Stimulated activated CD4-positive, alpha-beta T cell treated with anti-CD3 and anti-CD28 coated beads, Interleukin-12 subunit alpha, Interleukin-12 subunit beta, amount 100 ng/mL, for 24 hours (primary cell): Measurements from ENCODE around the gene BHMT2.

ENCODE experiments used
- DNase-seq, 2 experiments: peaks; one replicate each; pipeline ENCODE4 v3.0.0-alpha.2; 2020; ENCODE audit warnings: low read depth in 2 of 2

BHMT2 gene, protein sequence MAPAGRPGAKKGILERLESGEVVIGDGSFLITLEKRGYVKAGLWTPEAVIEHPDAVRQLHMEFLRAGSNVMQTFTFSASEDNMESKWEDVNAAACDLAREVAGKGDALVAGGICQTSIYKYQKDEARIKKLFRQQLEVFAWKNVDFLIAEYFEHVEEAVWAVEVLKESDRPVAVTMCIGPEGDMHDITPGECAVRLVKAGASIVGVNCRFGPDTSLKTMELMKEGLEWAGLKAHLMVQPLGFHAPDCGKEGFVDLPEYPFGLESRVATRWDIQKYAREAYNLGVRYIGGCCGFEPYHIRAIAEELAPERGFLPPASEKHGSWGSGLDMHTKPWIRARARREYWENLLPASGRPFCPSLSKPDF

DNA sequence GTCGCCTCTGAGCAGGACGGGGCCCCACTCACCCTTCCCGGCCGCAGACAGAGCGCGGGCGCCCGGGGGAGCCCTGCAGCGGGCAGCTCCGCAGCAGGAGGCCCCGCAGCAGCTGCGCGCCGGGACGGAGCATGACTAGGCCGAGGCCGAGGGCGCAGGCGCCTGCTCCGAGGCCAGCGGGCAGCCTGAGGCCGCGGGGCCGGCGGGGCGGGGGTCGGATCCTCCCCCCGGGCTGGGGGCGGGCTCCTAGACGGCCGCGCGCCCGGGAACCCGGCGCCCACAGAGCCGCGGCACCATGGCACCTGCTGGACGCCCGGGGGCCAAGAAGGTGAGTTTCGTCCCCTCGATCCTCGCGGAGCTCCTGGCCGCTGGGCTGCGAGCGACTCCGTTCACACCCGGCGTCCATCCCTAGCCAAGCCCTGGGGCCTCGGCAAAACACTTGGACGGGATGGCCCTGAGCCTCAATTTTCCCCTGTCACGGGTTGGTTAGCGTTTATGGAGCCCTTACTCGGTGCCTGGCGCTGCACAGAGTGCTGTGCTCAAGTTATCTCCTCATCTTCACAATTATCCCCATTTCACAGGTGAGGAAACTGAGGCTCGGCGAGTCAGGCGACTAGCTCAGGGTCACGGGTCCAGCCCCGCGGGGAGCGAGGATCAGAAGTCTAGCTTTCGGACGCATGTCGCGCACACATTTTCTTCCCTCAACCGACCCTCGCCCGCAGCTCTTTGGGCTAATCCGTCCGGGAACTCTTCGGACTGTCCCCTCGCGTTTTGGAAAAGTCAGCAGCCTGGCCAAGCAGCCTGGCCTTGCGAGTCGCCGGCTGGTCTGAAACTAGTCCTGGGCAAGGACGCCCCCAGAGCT is at the start of gene BHMT2, which contains the start of gene DMGDH:
TSS of gene BHMT2 (plus strand) at position 280 of the 862 bp plus-strand sequence. CDS start at position 296, 16 bp downstream.
TSS of gene DMGDH (minus strand) at position 187 of the 862 bp plus-strand sequence. CDS start at position 133, 54 bp downstream.
- DNase-seq: no peak

DNA sequence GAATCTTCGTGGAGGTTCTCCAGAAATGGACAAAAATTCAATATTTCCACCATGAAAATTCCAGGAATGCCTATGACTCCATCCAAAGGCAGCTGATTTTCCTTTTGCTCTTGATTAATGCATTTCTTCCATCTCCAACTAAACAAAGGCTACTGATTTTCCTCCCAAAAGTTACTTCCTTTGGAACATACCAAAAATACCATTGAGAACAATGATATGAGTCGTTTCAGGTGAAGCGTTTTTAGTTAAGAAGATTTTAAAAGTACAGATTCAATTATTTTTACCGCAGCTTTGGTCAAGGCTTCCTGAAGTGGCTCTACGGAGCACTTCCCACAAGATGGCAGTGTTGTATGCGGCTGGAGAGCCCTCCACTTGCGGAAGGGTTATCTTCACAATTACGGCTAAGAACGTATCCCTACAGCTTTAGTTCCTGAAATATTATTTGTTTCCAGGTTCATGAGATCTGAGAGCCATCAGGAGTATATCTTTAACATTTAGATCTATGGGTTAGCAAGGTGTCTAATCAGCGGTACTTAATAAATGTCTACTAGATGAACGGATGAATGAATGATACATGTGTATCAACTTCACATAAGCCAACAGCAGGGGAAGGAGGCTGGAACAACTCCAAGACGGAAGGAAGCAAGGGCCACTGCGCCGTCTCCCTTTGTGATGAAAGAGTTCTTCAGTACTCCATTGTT is 48.6 kb upstream of the BHMT2 start:
- peak in 1 of 2 experiments; percentile 39 for DNase-seq

DNA sequence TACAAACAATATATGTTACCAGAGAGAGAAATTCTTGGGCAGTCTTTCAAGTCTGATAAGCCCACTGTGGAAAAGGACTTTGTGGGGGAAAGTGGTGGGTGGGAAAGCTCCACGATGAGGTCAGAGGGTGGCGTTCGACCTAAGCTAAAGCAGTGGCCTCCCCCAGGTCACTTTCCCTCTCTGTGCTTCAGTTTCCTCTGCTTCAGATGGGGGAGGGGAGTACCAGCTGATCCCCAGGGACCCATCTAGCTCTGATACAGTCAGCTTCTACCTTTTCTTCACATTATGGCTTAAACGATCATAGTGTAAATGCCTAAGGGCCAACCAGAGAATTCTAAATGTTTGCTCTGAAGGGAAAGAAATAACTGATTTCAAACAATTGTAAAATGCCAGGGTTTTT is 47.8 kb upstream of the BHMT2 start:
- DNase-seq: no peak

DNA sequence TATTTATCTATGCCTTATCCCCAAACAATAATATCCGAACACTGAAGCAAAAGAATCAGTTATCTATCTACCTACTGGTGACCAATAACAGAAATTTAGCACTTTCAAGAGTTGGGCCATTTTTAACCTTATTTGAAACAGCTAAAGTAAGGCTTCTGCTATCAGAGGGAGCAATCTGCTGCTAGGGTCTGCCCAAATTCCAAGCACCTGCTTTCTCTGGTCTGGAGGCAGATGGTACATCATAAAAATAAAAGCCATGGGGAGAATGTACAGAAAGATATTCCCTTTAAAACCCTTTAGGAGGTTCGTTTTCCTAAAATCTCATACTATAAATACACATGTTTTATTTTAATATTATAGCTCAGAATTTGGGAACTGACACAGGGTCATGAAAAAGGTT is 46.8 kb upstream of the BHMT2 start:
- DNase-seq: no peak

DNA sequence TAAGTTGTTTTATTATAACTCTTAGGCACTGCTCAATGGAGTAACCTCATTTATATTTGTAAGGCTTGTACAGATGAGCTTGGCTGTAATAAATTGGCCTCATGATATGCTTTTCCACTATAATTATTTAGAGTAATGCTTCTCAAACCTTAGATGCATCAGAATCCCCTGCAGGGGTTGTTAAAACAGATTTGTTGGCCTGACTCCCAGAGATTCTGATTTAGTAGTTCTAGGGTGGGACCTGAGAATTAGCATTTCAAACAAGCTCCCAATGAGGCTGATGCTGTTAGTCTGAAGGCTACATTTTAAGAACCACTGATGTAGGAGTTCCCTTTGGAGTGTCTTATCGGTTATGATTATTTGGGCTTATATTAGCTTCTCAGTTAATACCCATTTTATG is 46.2 kb upstream of the BHMT2 start:
- no peak for DNase-seq

DNA sequence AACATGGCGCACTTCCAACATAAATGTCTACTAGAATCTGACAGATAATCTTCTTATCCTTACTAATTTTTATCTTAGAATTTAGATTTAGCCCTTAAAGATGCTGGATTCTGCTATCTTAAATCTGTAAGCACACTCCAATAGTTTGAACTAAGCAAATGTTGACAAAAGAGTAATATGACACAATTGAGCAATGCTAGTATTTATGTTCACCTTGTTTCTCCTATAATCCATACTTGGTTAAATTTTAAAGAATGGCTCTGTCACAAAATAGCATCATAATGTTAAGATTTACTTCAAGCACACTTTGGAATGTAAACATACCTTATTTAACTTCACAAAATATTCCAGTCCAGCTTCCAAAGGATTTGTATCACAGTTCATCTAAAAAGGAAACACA is 45.6 kb upstream of the BHMT2 start:
- no peak for DNase-seq

DNA sequence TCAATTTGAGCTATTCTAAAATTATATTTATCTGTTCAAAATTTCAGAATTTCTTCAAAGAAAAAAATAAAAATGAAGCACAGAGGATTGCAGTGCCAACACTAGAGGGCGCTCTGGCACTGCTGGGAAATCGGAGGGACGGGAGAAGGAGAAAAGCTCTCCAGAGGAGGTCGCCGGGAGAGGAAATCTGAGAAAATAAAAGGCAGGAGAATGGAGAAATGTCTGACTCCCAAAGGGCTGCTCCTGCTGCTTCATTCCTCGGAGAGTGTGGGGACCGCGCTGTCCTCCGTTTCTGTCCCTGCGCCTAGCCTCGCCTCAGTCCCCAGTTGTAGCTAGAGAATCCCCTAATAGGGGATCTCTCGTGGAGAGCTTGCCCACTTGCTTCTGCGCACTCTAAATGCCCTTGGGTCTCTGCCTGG is 44.5 kb upstream of the BHMT2 start:
- DNase-seq: peak; percentile 4 to 47

DNA sequence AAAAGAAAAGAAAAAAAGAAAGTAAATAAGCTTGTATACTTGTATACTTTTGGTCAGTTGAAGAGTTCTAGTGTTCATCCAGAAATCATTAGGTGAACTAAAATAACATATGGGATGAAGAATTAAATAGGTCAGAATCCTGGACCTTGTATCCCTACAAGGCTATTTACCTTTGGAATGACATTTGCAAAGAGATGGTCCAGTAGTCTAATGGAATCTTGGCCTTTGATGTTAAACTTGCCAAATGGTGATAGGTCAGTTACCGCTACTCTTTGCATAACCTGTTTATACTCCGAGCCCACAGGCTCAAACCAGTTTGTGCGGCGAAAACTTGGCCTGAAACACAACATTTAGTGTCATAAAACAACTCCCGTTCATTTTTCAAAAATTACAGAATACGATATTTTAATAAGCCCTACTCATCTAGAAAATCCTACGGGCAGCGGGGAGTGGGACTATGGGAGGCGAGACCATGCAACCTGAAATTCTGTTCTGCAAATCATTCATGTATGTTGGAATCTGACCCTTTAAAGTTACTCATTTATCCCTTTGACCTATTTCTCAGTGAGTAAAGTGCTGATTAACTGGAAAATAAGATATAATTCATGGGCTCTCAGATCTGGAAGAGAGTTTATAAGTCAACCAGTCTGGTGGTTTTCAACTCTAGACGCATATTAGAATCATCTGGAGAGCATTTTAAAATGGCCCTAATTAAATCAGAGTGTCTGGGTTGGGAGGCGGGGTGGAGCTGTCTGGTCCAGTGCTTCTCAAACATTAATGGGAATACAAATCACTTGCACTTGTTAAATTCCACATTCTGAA is 38.7 kb upstream of the BHMT2 start:
- no peak for DNase-seq

DNA sequence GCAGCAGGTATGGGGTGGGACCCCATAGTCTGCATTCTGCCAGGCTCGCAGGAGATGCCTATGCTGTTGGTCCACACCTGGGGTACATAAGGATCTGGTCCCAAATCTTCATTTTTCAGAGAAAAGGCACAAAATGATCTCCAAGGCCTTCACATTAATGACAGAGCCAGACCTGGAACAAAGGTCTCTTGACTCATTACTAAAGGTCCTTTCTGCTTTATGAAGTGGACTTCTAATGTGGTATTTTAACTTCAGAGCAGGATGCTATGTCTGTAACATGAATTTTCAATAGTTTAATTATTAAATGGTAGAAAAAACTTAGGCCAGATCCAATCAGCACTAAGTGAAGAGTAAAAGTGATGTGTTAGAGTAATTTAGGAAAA is 38.1 kb upstream of the BHMT2 start:
- no peak for DNase-seq

DNA sequence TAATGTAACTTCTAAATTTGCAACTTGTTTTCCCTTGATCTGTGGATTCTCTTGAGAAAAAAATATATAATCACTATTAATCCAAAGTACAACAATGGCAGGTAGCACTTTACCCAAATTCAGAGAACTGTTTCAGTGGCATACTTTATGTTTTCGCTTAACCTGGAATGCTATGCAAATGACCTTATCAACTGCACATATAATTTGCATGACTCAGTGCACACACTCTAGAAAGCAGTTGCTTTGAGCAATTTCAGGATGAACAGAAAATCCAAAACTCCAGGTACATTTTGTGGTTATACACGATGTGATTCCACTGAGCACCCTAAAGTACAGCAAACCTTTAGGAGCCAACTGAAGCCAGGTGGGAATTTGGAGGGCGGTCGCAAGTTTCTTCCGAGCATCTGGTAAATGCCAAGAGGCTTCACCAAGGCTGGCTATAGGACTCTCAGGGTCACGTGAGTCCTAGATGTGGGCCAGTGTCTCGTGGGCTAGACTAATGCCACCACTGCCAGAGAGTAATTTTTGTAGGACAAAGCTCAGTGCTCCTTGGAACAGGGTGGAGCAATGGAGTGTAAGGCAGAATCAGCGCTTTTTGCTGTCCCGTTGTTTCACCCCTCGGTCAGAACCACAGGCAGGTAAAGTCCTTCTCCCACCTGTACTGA is 37.4 kb upstream of the BHMT2 start:
- no peak for DNase-seq

DNA sequence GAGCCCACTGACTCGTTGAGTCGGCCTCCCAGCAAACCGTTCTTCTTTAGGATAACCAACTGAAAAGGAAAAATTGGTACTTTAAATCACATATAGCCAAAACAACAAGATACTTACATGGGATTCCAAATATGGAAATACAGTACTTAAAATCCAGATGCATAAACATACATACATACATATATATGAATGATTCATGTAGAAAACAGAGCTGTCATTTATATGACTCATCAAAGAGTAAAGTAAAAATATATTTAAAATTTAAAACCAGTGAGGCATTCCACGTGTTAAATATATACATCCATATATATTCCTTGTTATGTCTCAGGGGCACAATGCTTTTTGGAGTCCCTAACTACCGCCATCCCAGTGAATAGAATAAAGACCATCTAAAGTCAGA is 36.8 kb upstream of the BHMT2 start:
- DNase-seq: no peak

DNA sequence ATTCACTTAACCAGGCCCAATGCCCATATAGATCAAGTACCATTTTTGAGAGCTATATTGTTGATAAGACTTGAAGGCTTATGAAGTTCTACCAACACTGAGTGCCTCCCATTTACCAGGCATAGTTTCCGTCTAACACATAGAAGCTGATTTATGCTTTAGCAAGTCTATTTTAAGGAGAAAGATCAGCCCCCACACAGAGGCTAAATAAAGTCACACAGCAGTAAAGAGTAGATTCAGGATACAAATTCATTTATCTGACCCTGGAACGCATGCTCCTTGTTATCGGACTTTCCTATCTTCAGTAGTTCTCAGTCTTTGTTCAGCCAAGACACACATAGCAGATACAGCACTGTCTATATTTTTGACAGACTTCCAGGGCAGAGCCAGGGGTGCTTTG is 34.3 kb upstream of the BHMT2 start:
- DNase-seq: no peak

DNA sequence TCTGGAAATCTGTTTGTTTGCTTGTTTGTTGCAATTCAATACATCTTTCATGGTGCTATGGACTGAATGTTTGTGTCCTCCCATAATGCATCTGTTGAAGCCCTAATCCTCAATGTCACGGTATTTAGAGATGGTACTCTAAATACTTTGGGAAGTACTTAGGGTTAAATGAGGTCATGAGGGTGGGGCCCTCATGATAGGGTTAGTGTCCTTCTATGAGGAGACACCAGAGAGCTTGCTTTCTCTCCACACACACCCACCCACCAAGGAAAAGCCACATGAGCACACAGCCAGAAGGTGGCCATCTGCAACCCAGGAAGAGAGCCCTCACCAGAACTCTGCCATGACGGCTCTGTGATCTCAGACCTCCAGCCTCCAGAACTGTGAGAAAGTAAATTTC is 32.8 kb upstream of the BHMT2 start:
- DNase-seq: no peak

DNA sequence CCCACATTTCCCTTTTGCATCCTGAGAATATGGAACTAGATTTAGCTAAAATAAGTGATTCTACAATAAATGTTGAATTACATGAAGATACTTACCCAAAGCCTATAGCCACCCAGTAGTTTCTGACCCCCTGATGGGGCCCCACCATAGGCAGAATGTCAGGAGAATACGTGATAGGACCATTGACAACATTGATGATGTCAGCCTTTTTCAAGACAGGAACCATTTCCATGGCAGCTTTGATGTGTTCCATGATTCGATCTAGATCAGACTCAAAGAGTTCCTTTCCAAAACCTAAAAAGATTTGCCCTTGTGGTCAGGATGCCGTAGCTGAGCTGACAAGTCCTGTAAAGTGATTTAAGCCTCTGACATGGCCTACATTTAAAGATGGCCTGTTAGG is 27.4 kb upstream of the BHMT2 start:
- no peak for DNase-seq

DNA sequence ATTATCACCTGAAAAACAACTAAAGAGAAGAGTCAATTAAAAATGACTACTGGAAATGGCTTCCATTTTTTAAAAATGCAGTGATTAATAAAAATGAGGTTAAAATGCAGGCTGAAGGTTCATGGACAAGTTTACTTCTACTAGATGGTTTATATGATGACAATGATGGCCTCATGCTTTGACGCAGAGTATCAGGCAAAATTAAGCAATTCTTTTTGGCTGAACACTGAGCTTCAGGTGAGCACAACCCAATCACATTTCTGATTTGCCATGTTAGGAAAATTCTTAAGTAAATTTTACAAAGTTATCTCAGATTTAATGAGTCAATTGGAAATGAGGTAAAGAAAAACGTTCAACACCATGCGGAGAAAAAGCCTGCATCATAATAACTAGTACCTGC is 22.4 kb upstream of the BHMT2 start:
- no peak for DNase-seq

DNA sequence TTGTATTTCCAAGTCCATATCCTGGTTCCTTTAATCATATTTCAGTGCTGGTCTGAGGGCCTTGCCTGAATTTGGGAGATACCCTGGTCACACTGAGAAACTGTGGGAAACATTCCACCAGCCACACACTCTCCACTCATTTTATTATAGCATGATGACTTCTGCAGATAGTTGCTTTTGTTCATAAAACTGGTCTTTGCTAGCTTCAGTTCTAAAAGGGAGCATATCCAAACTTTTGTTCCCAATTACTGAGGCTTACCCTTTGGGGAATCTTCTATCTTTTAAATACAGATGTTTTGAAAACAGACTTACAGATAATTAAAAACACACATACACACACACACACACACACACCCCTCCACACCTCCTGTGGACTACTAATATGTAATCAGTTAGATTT is 21.1 kb upstream of the BHMT2 start:
- DNase-seq: no peak

DNA sequence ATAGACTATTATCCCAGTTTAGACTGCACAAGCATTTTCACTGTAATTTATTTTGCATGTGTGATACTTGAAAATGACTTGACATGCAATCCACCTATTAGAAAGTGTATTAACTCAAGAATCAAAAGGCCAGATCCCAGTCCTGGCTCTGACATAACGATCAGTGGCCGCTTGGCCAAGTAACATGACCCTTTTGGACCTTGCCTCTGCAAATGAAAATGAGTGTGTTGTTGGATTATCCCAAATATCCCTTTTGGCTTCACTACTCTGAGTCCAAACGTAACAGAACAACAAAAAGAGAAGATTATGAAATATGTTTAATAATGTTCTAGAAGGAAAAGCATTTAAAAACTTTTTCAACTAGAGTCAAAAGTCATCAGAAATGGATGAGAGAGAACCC is 19.1 kb upstream of the BHMT2 start:
- no peak for DNase-seq

DNA sequence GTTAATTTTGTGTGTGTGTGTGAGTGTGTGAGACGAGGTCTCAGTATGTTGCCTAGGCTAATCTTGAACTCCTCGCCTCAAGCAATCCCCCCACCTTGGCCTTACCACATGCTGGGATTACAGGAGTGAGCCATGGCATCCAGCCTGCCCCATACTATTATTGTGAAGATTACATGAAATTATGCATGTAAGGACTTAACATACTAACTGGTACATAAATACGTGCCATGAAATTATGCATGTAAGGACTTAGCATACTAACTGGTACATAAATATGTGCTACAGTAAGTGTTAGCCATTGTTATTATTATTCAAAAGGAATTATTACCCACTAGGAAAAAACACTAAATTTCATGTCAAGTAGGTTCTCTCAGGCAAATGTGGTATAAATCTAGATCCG is 16.2 kb upstream of the BHMT2 start:
- DNase-seq: no peak

DNA sequence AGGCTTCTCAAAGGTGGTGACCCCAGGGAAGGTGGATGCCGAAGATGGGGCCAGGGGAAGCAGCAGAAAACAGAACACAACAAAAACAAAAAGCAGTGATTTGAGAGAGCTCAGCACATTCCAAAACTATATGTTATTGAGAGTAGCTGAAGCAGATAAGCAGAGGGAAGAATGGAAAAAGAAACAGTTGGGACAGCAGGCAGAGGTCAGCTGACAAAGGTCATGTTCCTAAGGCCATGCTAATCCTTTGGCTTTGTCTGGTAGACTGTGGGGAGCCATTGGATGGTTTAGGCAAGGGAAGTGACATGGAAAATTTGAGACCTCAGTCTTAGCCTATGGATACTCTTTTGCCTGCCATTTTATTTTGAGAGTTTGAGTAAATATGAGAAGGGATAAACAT is 14.6 kb upstream of the BHMT2 start:
- no peak for DNase-seq

DNA sequence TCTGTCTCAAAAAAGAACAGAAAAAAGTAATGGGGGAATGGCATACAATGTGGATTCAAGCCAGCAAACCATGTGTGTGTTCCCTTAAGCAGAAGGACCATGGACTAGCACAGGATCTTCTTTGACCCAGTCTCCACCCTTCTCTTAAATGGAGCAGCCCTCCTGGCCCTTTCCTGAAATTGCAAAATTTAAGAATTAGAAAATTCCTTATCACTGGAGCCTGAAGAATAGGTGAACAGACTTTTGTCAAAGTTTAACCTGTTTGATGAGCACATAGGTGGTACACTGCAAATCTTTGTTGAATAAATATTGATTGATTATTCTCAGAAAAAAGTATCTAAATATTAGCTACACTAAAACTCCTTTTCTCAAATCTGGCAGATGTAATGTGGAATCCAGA is 12.7 kb upstream of the BHMT2 start:
- no peak for DNase-seq

DNA sequence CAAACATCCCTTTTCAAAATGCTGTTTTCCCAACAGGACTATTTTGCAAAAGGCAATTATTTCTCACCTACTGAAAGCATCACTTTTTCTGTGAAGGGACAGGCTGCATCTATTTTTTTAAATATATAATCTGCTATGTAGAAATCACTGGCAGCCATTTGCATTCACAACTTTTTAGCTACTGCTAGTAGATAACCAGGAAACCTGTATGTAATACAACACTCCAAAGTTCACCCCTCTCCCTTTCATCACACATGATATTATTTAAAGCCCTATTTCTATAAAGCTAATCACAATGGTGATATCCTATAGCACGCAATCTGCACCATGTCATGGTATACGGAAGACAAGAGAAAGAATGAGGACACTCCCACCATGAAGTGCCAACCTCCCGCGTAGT is 9.9 kb upstream of the BHMT2 start:
- no peak for DNase-seq
